OCI-LY3 (cell line): ENCODE results near the gene HOXA4.

Experiments used
- H2AFZ ChIP-seq: fragments of 200-600, 300-600 bp; shearing (Covaris generic); 2 replicates; pipeline ENCODE4 v1.6.0; 2014; ENCODE audit warnings: antibody characterized with exemption, low read depth, low read length
- H3K27ac ChIP-seq: fragments of 200-600, 300-600 bp; sonication (generic); 2 replicates; pipeline ENCODE4 v1.5.1; 2014; ENCODE audit warnings: mild to moderate bottlenecking, low read length, moderate library complexity, mixed read lengths
- H3K27me3 ChIP-seq: fragments of 200-600, 300-600 bp; sonication (generic); 2 replicates; pipeline ENCODE4 v1.6.1; 2014; ENCODE audit warnings: low read depth, low read length, mixed read lengths
- H3K36me3 ChIP-seq: fragments of 200-600, 300-600 bp; sonication (generic); replicated peaks from 2 replicates; pipeline ENCODE3; 2014; ENCODE audit warnings: low read depth, low read length, mixed read lengths
- H3K4me1 ChIP-seq: fragments of 300-600, 200-600 bp; sonication (generic); 2 replicates; pipeline ENCODE4 v1.6.1; 2014; ENCODE audit warnings: low read length, mixed read lengths
- H3K4me2 ChIP-seq: fragments of 200-600, 300-600 bp; sonication (generic); 2 replicates; pipeline ENCODE4 v1.6.1; 2014; ENCODE audit warnings: low read length, mixed read lengths
- H3K4me3 ChIP-seq: fragments of 300-600, 200-600 bp; sonication (generic); 2 replicates; pipeline ENCODE4 v1.5.1; 2014; ENCODE audit warnings: antibody characterized with exemption, mild to moderate bottlenecking, low read length, moderate library complexity
- H3K79me2 ChIP-seq: fragments of 300-600, 200-600 bp; shearing (Covaris generic); 2 replicates; pipeline ENCODE4 v1.6.1; 2014; ENCODE audit warnings: mild to moderate bottlenecking, low read length, mixed read lengths
- H3K9ac ChIP-seq: fragments of 300-600, 200-600 bp; shearing (Covaris generic); 2 replicates; pipeline ENCODE4 v1.6.0; 2014; ENCODE audit warnings: mild to moderate bottlenecking, low read length, moderate library complexity
- H3K9me3 ChIP-seq: fragments of 200-600, 300-600 bp; shearing (Covaris generic); 2 replicates; pipeline ENCODE4 v1.6.1; 2014; ENCODE audit warnings: low read length, mixed read lengths; ENCODE audit not compliant: insufficient read depth
- H4K20me1 ChIP-seq: fragments of 200-600, 300-600 bp; sonication (generic); 2 replicates; pipeline ENCODE4 v1.6.1; 2016; ENCODE audit warnings: low read length, mixed read lengths; ENCODE audit not compliant: insufficient read depth
- CTCF ChIP-seq: fragments of 200-600, 300-600 bp; sonication (generic); IDR thresholded peaks from 2 replicates; pipeline ENCODE4 v1.5.1; 2014; ENCODE audit warnings: antibody characterized with exemption, low read length, low read depth
- EZH2phosphoT487 ChIP-seq: fragments of 200-600 bp; shearing (Covaris generic); IDR thresholded peaks from 2 replicates; pipeline ENCODE4 v1.6.1; 2018; ENCODE audit warnings: antibody characterized with exemption, mixed run types, low read depth

The HOXA4 gene

GRCh38 chr7:27112955-27113949, 17.3 kb downstream of the HOXA4 start:
- Histone ChIP-seq H3K9me3 (no peaks in the 10 kb centered on the region), H3K4me2 (no peak overlapping the region), H3K4me1 (no peaks in the 10 kb centered on the region), H3K27me3 (no peaks in the 10 kb centered on the region), H2AFZ (no peak overlapping the region), H3K36me3 (no peaks in the 10 kb centered on the region), H3K27ac (no peak overlapping the region), H4K20me1 (no peaks in the 10 kb centered on the region), H3K79me2 (no peaks in the 10 kb centered on the region), H3K4me3 (no peak overlapping the region), H3K9ac (no peak overlapping the region)
- TF ChIP-seq CTCF, result no peak
- no peak for TF ChIP-seq EZH2phosphoT487

- H3K9ac ChIP-seq, result no peak overlapping the region
- H3K36me3 ChIP-seq, result no peaks in the 10 kb centered on the region
- no peaks in the 10 kb centered on the region for H4K20me1 ChIP-seq
- no peaks in the 10 kb centered on the region for H3K79me2 ChIP-seq
- no peaks in the 10 kb centered on the region for H3K4me1 ChIP-seq
- TF ChIP-seq CTCF (no peak), EZH2phosphoT487 (no peak)
- H3K4me3 ChIP-seq, result no peak overlapping the region
- no peaks in the 10 kb centered on the region for H3K27me3 ChIP-seq
- no peak overlapping the region for H3K4me2 ChIP-seq
- H2AFZ ChIP-seq, result no peak overlapping the region
- H3K27ac ChIP-seq, result no peak overlapping the region
- no peaks in the 10 kb centered on the region for H3K9me3 ChIP-seq
These were observed 18.2 kb downstream of the HOXA4 start for GRCh38 chr7:27112361-27112760.

- Histone ChIP-seq H3K27me3 (no peaks in the 10 kb centered on the region), H3K4me2 (no peak overlapping the region), H3K4me3 (no peak overlapping the region), H3K27ac (no peak overlapping the region), H3K4me1 (no peaks in the 10 kb centered on the region), H3K9ac (no peak overlapping the region), H3K36me3 (no peaks in the 10 kb centered on the region), H2AFZ (no peak overlapping the region), H3K9me3 (no peaks in the 10 kb centered on the region), H3K79me2 (no peaks in the 10 kb centered on the region), H4K20me1 (no peaks in the 10 kb centered on the region)
- TF ChIP-seq CTCF (no peak), EZH2phosphoT487 (no peak)
These were observed 18.7 kb downstream of the HOXA4 start for GRCh38 chr7:27111751-27112277.

GRCh38 chr7:27111042-27111750, 19.4 kb downstream of the HOXA4 start:
- TF ChIP-seq CTCF, result no peak
- TF ChIP-seq EZH2phosphoT487, result no peak
- no peaks in the 10 kb centered on the region for H3K4me1 ChIP-seq
- no peaks in the 10 kb centered on the region for H3K79me2 ChIP-seq
- no peak overlapping the region for H2AFZ ChIP-seq
- no peaks in the 10 kb centered on the region for H3K9me3 ChIP-seq
- H4K20me1 ChIP-seq, result no peaks in the 10 kb centered on the region
- H3K36me3 ChIP-seq, result no peaks in the 10 kb centered on the region
- H3K27ac ChIP-seq, result no peak overlapping the region
- no peaks in the 10 kb centered on the region for H3K27me3 ChIP-seq
- no peak overlapping the region for H3K9ac ChIP-seq
- no peak overlapping the region for H3K4me2 ChIP-seq
- no peak overlapping the region for H3K4me3 ChIP-seq
